ENCODE measurements around the gene GRIK5.
"Not testable (repeated sequence)": the region's sequence is repeated elsewhere in the genome, so short reads cannot be mapped to it uniquely, and the experiment has no call there.

Gene GRIK5

DNA sequence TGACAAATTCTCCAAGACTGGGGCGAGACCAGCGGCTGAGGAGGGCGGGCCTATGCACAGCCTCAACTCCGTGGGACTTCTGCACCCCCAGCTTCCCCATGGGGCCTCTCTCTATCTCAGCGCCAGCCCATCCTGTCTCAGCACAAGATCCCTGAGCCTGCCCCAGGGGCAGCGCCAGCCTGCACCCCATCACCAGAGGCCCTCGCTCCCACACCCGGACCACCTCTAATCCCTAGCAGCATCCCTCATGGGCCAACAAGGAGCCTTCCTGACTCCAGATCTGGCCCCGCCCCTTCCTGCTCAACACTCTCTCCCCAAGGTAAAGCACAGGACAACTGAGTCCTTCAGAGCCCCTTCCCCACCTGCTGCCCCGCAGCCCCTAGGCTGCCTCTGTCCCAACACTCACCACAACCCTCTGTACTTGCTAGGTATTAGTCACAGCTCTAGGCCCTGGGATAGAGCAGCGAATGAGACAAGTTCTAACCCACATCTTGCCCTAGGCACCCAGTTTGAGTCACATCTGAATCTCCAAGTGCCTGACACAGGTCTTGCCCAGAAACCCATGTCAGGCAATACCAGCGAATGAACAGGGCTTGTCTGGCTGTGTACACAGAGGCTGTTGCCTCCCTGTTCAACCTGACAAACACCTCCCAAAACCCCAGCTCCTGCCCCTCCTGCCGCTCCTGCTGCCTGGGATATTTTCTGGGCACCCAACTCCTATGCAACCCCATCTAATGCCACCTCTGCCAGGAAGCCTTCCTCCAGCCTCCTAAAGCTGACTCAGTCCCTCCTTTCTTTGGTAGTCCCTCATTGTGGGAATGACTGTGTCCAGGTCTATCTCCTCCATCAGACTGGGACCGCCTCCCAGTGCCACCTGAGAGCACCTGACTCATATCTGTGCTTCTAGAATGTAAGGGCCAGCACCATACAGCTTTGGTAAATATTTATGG, 18.6 kb downstream of the GRIK5 start:
- DNase-seq (ENCODE audit: low spot score), result no peak

DNA sequence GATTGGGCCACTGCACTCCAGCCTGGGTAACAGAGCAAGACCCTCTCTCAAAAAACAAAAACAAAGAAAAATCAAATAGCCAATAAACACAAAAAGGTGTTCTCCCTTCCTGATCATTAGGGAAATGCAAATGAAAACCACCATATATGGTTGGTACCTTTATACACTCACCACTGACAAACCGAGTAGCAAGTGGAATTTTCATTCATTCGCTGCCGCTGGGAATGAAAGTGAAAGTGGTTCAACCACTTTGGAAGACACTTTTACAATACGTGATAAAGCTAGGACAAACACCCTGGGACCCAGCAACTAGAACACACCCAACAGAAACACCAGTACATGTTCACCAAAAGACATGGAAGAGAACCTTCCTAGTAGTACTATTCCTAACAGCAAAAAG, 21.0 kb downstream of the GRIK5 start:
- DNase-seq (ENCODE audit: low spot score), result no peak

DNA sequence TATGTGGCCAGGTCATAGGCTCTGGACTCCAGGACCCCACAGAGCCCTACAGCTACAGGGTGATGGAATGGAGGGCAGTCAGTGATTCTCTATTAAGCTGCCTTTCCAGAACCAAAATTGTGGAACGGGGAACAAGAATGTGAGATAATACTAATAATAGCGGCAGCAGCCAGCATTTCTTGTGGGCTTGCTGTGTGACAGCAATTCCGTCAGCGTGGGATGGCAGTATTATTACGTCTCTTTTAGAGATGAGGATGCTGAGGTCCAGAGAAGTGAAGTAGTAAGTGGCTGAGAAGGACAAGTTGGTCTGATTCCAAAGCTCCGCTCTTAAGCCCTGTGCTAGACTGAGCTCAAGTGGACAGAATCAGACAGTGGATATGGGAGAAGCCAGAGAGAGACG, 24.4 kb downstream of the GRIK5 start:
- no peak for DNase-seq (ENCODE audit: low spot score)

DNA sequence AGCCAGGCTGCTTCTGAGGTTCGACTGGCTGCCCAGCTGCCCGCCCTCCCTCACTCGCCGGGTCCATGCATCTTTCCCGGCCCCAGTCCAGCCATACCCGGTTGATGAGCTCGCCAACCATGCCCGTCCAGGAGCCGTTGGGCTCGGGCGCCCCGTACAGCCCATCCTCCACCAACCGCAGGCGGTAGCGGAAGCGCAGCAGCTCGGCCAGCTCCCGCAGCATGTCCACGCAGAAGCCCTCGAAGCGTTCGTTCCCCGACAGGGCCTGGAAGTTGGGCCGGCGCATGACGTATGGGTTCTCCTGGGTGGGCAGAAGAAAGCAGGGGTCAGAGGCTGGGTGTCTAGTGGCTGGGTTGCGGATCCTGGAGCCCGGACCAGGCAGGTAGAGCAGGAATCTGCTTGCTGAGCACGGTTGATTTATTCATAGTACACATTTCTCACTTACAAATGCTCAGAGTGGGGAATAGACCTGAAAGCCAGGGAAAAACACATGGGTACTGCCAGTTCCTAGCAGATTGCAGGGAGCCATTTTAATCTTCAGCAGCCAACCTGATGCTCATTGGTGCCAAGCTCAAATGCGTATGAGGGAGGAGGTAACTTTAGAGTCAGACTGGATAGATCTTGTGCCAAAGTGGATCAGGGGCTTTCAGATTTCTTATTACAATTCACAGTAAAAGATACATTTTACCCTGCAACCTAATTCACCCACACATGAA, 27.4 kb downstream of the GRIK5 start:
- no peak for DNase-seq (ENCODE audit: low spot score)

DNA sequence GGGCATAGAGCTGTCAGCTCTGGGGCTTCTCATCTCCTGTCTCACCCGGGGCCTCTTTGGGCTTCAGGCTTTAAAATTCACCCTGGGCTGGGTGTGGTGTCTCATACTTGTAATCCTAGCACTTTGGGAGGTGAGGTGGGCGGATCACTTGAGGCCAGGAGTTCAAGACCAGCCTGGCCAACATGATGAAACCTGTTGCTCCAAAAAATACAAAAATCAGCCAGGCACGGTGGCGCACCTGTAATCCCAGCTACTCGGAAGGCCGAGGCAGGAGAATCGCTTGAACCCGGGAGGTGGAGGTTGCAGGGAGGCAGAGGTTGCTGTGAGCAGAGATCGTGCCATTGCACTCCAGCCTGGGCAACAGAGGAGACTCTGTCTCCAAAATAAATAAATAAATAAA, 29.5 kb downstream of the GRIK5 start:
- DNase-seq (ENCODE audit: low spot score), result not testable (repeated sequence)

DNA sequence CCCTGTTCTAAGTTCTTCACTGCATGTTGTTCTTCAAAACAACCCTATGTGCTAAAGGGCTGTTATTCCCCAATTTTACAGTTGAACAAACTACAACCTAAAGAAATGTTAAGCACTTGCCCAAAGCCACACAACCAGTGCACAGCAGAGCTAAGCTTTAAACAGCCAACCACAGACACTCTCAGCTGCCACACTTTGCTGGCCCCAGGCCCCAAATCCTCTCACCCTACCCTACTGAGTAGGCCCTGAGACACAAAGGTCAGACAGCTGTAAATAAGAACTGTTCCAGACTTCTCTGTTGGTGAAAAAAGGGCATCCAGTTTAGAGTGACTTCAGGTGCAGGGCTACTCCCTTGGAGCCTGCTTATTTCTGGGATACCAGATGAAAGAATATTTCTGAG, 30.0 kb downstream of the GRIK5 start:
- DNase-seq (ENCODE audit: low spot score), result no peak

DNA sequence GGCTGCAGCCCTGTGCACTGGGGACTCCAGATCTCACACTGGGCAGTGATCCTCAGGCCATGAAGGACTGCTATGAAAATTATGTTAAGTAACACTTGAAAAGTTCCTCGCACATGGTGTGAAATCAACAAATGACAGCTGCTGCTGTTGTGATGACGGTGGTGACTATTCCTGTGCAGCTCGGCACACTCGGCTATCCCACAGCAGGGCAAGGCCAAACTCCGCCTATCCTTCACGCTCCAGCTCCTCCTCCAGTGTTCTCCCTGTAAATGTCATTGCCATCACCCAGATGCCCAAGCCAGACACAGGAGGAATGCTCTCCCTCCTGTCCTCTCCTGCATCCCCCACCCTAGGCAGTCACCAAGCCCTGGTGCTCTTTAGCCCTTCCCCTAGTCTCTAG, 31.3 kb downstream of the GRIK5 start:
- no peak for DNase-seq (ENCODE audit: low spot score)

DNA sequence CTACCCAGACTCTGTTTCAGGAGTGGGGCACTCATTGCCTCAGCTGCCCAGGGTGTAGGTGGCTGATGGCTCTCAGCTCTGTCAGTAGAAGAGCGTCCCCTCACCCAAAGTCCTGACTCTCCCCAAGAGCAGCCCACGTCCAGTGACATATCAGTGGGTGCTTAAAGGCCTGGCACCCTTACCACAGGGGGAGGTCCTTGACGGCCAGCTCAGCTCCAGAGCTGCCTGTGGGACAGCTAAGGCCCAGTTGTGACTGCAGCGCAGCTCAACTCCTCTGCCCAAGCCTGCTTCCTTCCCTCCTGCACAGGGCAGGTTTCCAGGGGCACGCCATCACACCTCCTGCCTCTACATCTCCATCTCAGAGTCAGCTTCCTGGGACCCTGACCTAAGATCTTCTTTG, 32.4 kb downstream of the GRIK5 start:
- DNase-seq (ENCODE audit: low spot score), result no peak

DNA sequence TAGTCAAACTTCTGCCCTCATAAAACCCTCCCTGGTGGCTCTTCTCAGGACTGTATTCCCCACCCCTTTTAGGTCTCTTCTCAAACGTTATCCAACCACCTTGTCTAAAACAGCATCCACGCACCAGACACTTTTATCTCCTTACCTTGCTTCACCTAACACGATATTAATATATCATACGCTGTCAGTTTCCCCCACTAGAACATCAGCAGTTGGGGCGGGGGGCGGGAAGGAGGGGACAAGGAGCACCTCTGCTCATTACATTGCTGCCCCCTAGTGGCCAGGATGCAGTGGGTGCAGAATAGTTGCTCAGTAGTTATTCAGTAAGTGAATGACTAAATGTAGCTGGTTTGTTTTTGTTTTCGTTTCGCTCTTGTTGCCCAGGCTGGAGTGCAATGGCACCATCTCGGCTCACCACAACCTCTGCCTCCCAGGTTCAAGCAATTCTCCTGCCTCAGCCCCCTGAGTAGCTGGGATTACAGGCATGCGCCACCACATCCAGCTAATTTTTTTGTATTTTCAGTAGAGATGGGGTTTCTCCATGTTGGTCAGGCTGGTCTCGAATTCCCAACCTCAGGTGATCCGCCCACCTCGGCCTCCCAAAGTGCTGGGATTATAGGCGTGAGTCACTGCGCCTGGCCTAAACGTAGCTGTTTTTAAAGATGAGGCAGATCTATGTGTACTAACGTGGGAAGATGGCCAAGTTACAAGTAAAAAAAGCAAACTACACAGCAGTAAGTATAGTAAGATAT, 35.2 kb downstream of the GRIK5 start:
- DNase-seq (ENCODE audit: low spot score), result peak; percentile 80

DNA sequence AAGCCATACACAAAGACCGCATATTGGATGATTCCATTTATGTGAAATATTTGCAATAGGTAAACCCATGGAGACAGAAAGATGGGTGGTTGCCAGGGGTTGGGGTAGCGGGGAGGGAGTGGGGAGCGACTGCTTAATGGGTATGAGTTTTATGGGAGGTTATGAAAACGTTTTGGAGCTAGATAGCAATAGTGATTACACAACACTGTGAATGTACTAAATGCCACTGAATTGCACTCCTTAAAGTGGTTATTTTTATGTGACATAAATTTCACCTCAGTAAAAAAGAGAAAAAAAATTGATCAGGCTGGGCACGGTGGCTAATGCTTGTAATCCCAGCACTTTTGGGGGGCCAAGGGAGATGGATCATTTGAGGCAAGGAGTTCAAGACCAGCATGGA, 36.6 kb downstream of the GRIK5 start:
- DNase-seq (ENCODE audit: low spot score), result no peak

DNA sequence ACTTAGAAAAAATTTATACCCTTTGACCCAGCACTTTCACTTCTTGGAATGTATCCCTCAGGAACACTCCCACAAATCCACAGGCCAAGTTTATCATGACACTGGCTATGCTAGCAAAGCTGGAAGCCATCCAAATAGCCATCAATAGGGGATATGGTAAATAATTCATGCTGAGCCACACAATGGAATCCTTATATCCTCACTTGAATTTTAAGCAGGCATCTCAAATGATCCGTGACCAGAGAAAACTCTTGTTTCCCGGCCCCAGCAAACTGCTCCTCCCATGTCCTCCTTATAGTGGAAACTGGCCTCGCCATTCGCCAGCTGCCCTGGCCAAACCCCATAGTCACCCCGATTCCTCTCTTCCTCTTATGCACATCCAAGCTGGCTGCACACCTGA, 37.6 kb downstream of the GRIK5 start:
- DNase-seq (ENCODE audit: low spot score), result no peak

DNA sequence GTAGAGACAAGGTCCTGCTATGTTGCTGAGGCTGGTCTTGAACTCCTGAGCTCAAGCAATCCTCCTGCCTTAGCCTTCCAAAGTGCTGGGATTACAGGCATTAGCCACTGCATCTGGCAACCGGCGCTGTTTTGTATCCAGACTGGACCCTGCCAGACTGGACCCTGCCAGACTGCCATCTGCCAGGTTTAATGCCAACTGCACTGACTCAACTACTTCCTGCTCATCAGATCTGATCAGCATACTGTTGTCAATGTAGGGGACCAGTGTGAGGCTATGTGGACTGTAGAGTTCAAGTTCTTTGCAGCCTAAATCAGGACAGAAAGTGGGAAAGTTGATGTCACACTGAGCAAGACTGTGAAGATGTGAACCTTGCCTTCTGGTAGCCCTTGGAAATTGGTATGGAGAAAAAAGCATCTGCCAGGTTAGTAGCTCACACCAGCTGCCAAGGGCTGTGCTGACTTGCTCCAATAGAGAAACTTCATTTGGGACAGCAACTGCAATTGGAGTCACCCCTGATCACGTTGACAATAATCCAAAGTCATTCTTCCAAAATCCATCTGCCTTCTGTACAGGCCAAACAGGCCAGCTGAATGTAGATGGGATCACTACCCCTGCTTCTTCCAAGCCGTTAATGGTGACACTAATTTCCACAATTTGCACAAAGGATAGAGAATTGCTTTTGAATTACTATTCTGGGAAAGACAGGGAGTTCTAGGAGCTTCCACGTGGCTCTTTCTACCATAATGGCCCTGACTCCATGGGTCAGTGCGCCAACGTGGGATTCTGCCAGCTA, 39.2 kb downstream of the GRIK5 start:
- no peak for DNase-seq (ENCODE audit: low spot score)

DNA sequence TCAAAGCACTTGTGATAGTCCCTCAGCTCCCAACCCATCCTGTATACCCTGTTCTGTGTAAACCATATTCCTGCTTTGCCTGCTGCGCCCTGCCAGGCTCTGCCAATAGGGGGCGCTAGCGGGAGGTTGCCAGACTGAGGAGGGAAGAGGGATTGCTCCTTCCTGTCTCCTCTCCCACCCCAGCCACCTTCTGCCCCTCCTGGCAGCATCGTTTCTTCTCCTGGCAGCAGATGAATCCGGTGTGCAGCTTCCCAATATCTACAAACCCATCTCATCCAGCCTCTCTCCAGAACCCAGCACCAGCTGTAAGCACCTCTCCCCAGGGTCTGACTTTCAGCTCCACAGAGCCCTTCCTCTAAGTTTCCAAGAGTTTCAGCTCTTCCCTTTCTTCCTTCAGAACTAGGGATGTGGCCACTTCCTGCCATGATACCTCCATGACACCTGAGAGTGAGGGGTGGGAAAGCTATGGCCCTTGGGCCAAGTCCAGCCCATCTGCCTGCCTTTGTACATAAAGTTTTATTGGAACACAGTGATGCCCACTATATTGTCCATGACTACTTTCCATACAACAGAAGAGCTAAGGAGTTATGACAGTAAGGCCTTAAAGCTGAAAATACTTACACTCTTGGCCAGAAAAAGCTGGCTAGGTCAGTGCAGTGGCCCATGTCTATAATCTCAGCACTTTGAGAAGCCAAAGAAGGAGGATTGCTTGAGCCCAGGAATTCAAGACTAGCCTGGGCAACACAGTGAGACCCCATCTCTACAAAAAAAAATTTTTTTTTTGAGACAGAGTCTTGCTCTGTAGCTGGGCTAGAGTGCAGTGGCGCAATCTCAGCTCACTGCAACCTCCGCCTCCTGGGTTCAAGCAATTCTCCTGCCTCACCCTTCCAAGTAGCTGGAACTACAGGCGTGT, 41.4 kb downstream of the GRIK5 start:
- DNase-seq (ENCODE audit: low spot score), result no peak

DNA sequence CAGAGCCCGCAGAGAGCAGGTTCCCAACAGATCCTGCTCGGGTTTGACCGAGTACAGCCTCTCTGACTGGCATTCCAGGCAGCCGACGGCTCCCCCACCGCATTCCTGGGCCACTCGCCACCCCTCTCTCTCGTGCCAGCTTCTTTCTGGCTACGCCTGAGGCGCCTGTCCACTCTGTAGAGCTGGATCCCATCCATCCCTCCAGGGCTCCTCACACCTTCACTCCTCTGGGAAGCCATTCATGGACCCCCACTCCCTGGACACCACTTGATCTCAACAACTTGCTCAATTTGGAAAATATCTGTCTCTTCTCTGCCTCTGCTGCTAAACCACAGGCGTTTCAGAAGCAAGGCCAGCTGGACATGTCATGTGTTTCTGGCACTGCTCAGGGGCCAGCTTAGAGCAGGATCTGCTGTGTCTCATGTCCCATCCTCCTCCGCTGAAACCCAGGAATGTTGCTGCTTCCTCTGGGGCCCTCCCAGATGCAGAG, 45.3 kb downstream of the GRIK5 start:
- DNase-seq (ENCODE audit: low spot score), result peak; percentile 83

DNA sequence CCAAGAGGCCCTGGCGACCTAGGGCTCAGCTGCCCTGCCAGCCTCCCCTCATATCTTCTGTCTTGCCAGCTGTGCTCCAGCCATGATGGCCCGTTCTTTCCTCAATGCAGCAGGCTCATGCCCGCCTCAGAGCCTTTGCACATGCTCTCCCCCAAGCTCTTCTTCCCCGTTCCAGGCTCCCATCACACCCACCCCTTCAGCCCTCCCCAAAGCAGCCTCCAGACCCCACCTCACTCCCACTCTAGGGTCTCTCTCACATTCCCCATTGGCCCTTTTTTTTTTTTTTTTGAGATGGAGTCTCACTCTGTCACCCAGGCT, 46.1 kb downstream of the GRIK5 start:
- no peak for DNase-seq (ENCODE audit: low spot score)

DNA sequence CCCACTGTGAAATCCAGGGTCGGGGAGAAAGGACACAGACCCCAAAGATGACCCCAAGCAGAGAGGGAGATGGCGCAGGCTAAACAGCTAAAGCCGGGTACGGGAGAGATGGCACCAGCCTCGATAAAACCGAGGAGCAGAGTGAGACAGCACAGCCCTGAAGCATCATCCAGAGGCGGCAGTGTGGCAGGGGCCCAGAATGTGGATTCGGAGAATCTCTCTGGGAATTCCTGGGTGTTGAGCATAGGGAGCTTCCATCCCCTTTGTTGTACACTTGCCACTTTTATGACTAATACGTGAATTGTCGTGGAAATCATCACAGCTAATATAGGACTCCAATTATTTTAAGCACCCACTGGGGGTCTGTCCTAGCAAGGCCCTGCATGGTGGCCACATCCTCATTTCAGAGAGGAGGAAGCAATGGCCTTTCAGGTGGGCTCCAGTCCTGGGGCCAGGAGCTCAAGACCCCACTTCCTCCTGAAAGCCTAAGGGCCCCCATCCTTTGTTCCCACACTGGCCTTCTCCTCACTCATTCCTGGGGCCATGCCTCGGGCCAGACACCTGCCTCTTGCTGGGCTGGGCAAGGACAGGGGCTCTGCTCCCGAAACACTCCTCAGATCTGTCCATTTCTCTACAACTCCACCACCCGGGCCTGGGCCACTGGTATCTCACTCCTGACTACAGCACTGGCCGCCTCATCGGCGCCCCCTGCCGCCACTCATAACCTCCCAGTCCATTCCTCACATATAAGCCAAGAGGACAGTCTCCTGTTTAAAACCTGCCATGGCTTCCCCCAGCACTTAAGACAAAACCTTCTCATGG, 46.7 kb downstream of the GRIK5 start:
- no peak for DNase-seq (ENCODE audit: low spot score)

DNA sequence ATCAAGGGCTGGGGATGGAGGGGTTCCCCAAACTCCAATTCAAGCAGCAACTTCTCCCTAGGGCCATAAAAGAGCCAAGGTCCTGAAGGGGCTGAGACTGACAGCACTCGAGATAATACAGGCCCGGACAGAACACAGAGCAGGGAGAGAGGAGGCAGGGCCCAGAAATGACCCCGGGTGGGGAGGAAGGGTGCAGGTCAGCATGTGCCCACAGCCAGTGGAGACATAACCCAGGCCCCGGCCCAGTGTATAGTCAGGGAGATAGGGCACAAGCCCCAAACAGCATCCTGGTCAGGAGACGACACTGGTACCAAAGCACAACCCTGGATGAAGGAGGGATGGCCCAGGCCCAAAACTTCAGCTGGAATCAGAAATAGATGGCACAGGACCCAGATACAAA, 47.4 kb downstream of the GRIK5 start:
- no peak for DNase-seq (ENCODE audit: low spot score)

DNA sequence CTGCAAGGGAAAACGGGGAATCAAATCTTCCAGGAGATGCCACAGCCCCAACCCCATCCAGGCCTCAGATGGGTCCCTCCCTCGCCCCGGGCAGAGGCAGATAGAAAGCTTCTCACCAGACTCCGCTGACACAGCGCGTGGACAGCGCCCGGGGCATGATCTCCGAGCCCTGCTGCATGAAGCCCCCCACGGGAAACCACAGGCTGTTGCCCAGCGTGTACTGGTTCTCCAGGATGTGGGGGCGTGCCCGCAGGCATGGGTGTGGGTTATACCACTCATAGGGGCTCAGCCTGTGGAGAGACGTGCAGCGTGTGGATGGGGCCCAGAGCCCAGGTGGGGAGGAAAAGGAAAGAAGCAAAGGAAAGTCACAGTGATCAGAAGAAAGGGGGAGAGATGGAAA, 48.8 kb downstream of the GRIK5 start:
- no peak for DNase-seq (ENCODE audit: low spot score)

DNA sequence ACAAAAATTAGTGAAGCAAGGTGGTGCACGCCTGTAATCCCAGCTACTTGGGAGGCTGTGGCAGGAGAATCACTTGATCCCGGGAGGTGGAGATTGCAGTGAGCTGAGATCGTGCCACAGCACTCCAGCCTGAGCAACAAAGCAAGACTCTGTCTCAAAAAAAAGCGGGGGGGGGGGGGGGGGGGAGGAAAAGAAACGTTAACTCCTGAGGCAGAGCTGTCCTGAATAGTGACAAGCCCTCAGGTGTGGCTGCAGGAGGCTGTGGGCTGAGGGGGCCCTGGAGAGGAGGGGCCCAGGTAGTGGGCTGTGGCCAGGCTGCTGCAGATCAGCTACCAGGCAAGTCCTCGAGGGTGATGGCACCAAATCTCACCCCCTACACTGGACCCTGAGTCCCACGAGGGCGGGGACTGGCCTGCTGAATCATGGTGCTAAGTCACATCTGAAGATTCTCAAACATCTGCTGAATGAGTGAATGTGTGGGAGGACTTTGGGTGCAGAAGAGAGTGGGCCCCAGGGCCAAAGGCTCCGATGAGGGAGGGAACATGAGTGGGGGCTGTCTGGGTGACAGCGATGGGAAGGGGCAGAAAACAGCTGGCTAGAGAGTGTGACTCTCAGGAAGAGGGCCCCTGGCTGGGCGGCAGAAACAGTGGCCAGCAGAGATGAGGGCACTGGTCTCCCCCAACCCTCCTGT, 51.4 kb downstream of the GRIK5 start:
- no peak for DNase-seq (ENCODE audit: low spot score)
